Liver (tissue), 9 donors: ENCODE results near the gene CCDC136. TPM values are rescaled to one million over a fixed set of nuclear protein-coding genes. Genes with fewer than 3 reads are reported as not detected.

Source experiments
- DNase-seq: peaks from one replicate; pipeline ENCODE4 v3.0.0-alpha.2; 2017; ENCODE audit warnings: low spot score
- H3K27ac ChIP-seq, 2 donors: one replicate each; pipeline ENCODE4 v1.7.0; 2013; ENCODE audit warnings: inconsistent platforms in 2 of 2, low read length in 2 of 2, control low read depth in 1 of 2, low read depth in 1 of 2, mild to moderate bottlenecking in 1 of 2
- H3K27me3 ChIP-seq, 4 donors: one replicate each; pipeline versions ENCODE4 v1.6.1 to v1.7.0; 2013; ENCODE audit warnings: low read length in 3 of 4, inconsistent platforms in 1 of 4, mild to moderate bottlenecking in 1 of 4, moderate library complexity in 1 of 4; ENCODE audit not compliant: control insufficient read depth in 4 of 4, insufficient read depth in 4 of 4
- H3K36me3 ChIP-seq, 4 donors: one replicate each; pipeline versions ENCODE4 v1.6.1 to v1.7.0; 2013; ENCODE audit warnings: low read length in 3 of 4, mild to moderate bottlenecking in 3 of 4, low read depth in 1 of 4, moderate library complexity in 1 of 4; ENCODE audit not compliant: control insufficient read depth in 4 of 4, insufficient read depth in 3 of 4
- H3K4me1 ChIP-seq, 4 donors: one replicate each; pipeline versions ENCODE4 v1.6.1 to v1.7.0; 2013; ENCODE audit warnings: low read length in 3 of 4, mild to moderate bottlenecking in 3 of 4, moderate library complexity in 1 of 4; ENCODE audit not compliant: control insufficient read depth in 4 of 4, insufficient read depth in 4 of 4
- H3K4me3 ChIP-seq, 3 donors: one replicate each; pipeline versions ENCODE4 v1.6.1 to v1.7.0; 2013; ENCODE audit warnings: low read length in 3 of 3, control low read depth in 1 of 3, low read depth in 1 of 3, mild to moderate bottlenecking in 1 of 3
- H3K9ac ChIP-seq, 2 donors: one replicate each; pipeline ENCODE4 v1.7.0; 2013; ENCODE audit warnings: low read length in 2 of 2, mild to moderate bottlenecking in 2 of 2, moderate library complexity in 2 of 2, control low read depth in 1 of 2, low read depth in 1 of 2
- H3K9me3 ChIP-seq, 4 donors: one replicate each; pipeline versions ENCODE4 v1.6.1 to v1.7.0; 2013; ENCODE audit warnings: low read length in 3 of 4; ENCODE audit not compliant: control insufficient read depth in 4 of 4
- CTCF ChIP-seq: fragments of 150-350 bp; IDR thresholded peaks from 2 replicates; pipeline ENCODE4 v1.5.1; 2017; ENCODE audit warnings: improper control_type of control experiment, low read depth, low read length; ENCODE audit not compliant: missing input control
- FOXA2 ChIP-seq: IDR thresholded peaks from 2 replicates; pipeline ENCODE4 v1.6.1; 2016; ENCODE audit warnings: antibody characterized with exemption
- GABPA ChIP-seq, 2 donors: IDR thresholded peaks in 1 of 2; conservative IDR thresholded peaks in 1 of 2; 2 replicates each; pipeline ENCODE4 v1.6.1; 2016; ENCODE audit warnings: antibody characterized with exemption in 2 of 2, mild to moderate bottlenecking in 1 of 2, moderate library complexity in 1 of 2
- HNF4A ChIP-seq, 2 donors: conservative IDR thresholded peaks; 2 replicates each; pipeline ENCODE4 v1.6.1; 2016; ENCODE audit warnings: antibody characterized with exemption in 2 of 2, mild to moderate bottlenecking in 2 of 2
- HNF4G ChIP-seq: IDR thresholded peaks from 2 replicates; pipeline ENCODE4 v1.6.1; 2016; ENCODE audit warnings: antibody characterized with exemption
- JUND ChIP-seq, 2 donors: IDR thresholded peaks; 2 replicates each; pipeline ENCODE4 v1.6.1; 2016; ENCODE audit warnings: antibody characterized with exemption in 2 of 2
- NR2F2 ChIP-seq: IDR thresholded peaks from 2 replicates; pipeline ENCODE4 v1.6.1; 2016; ENCODE audit warnings: antibody characterized with exemption
- SP1 ChIP-seq: IDR thresholded peaks from 2 replicates; pipeline ENCODE4 v1.6.1; 2018; ENCODE audit warnings: antibody characterized with exemption, mild to moderate bottlenecking
- TAF1 ChIP-seq: conservative IDR thresholded peaks from 2 replicates; pipeline ENCODE4 v1.6.1; 2016; ENCODE audit warnings: antibody characterized with exemption, mild to moderate bottlenecking
- YY1 ChIP-seq: IDR thresholded peaks from 2 replicates; pipeline ENCODE4 v1.6.1; 2016; ENCODE audit warnings: antibody characterized with exemption, mild to moderate bottlenecking
- WGBS: extraction: QIAGEN DNeasy Blood & Tissue Kit; methylation state at CpG from one replicate; pipeline ENCODE4 v1.1.7; 2013; 5-methylcytosine and 5-hydroxymethylcytosine counted together
- polyA plus RNA-seq, 2 donors: library from polyadenylated mRNA; stranded (reverse) in 1 of 2; unstranded in 1 of 2; fragments of 200-250 nt in 1 of 2; fragments of >200 nt in 1 of 2; fragmentation: Nextera tagmentation in 1 of 2; extraction: Ambion mirVana in 1 of 2; gene quantifications; one replicate each; pipeline versions ENCODE4 v1.2.1 to v1.2.3, GENCODE V29; 2013 to 2015
- total RNA-seq, 2 donors: library from RNA; depleted of rRNA; stranded (reverse); fragments of >200 nt; gene quantifications; one replicate each; pipeline ENCODE4 v1.2.3, GENCODE V29; 2014
- TF ChIP-seq, protein P1 (sequence below): IDR thresholded peaks from 2 replicates; pipeline ENCODE4 v1.6.1; 2016; ENCODE audit warnings: antibody characterized with exemption
- TF ChIP-seq, protein P2 (sequence below): IDR thresholded peaks from 2 replicates; pipeline ENCODE4 v1.6.1; 2016; ENCODE audit warnings: antibody characterized with exemption, mild to moderate bottlenecking
- donor health status: healthy.
- donor health status: healthy.
- donor health status: healthy.
- donor health status: healthy.
- donor health status: healthy.

Gene CCDC136
- total and polyA plus RNA-seq, 4 donors: 0.09 to 0.59 (median 0.22) TPM

DNA sequence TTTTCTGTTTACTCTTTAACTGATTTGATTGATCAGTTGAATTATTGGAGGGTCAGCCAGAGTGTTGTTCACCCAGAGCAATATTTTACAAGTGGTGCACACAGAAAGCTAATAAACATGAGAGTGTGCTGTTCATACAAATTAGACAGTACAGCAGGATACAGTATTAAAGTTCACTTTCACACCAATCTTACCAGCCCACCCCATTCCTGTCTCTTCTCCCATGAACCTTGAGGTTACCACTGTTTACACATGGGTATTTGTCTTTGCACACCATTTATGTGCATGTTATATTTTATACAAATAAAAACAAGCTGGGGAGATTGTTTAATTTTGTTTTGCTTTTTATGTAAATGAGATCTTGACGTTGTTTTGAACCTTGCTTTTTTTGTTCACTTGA is 46.1 kb upstream of the CCDC136 start:
- TF ChIP-seq JUND (IDR thresholded peaks at IDR 0.05) (no peak), TAF1 (no peak), HNF4G (no peak), GABPA (IDR thresholded peaks at IDR 0.05 in 1 of 2, conservative IDR thresholded peaks at IDR 0.05 in 1 of 2) (no peak), YY1 (no peak)
- TF ChIP-seq, protein P1, sequence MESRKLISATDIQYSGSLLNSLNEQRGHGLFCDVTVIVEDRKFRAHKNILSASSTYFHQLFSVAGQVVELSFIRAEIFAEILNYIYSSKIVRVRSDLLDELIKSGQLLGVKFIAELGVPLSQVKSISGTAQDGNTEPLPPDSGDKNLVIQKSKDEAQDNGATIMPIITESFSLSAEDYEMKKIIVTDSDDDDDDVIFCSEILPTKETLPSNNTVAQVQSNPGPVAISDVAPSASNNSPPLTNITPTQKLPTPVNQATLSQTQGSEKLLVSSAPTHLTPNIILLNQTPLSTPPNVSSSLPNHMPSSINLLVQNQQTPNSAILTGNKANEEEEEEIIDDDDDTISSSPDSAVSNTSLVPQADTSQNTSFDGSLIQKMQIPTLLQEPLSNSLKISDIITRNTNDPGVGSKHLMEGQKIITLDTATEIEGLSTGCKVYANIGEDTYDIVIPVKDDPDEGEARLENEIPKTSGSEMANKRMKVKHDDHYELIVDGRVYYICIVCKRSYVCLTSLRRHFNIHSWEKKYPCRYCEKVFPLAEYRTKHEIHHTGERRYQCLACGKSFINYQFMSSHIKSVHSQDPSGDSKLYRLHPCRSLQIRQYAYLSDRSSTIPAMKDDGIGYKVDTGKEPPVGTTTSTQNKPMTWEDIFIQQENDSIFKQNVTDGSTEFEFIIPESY: no peak
- peaks cover 1 to 21% (median 16%) of the 10 kb centered on the region in 4 donors for H3K36me3 ChIP-seq
- H3K9me3 ChIP-seq: no peaks in the 10 kb centered on the region
- no peaks in the 10 kb centered on the region for H3K27me3 ChIP-seq
- 54% methylated on average over 1 of the region's 1 CpG for WGBS
- H3K4me1 ChIP-seq: peaks cover 6 to 19% (median 12%) of the 10 kb centered on the region in 4 donors
- H3K9ac ChIP-seq: no peak overlapping the region
- H3K27ac ChIP-seq: no peak overlapping the region
- H3K4me3 ChIP-seq: no peak overlapping the region
- no peak for DNase-seq

GRCh38 chr7:128747327-128748079 is 44.3 kb upstream of the CCDC136 start:
- Histone ChIP-seq H3K9ac (no peak overlapping the region), H3K27ac (no peak overlapping the region), H3K27me3 (no peaks in the 10 kb centered on the region), H3K4me3 (no peak overlapping the region), H3K4me1 (peaks cover 0 to 10% (median 8%) of the 10 kb centered on the region in 4 donors), H3K9me3 (no peaks in the 10 kb centered on the region), H3K36me3 (peaks cover 1 to 27% (median 17%) of the 10 kb centered on the region in 4 donors)
- TF ChIP-seq NR2F2: no peak
- no peak for TF ChIP-seq CTCF
- no peak for TF ChIP-seq HNF4A (conservative IDR thresholded peaks at IDR 0.05)
- no peak for TF ChIP-seq JUND (IDR thresholded peaks at IDR 0.05)
- TF ChIP-seq, protein P1: no peak
- TF ChIP-seq SP1: no peak
- TF ChIP-seq, protein P2, sequence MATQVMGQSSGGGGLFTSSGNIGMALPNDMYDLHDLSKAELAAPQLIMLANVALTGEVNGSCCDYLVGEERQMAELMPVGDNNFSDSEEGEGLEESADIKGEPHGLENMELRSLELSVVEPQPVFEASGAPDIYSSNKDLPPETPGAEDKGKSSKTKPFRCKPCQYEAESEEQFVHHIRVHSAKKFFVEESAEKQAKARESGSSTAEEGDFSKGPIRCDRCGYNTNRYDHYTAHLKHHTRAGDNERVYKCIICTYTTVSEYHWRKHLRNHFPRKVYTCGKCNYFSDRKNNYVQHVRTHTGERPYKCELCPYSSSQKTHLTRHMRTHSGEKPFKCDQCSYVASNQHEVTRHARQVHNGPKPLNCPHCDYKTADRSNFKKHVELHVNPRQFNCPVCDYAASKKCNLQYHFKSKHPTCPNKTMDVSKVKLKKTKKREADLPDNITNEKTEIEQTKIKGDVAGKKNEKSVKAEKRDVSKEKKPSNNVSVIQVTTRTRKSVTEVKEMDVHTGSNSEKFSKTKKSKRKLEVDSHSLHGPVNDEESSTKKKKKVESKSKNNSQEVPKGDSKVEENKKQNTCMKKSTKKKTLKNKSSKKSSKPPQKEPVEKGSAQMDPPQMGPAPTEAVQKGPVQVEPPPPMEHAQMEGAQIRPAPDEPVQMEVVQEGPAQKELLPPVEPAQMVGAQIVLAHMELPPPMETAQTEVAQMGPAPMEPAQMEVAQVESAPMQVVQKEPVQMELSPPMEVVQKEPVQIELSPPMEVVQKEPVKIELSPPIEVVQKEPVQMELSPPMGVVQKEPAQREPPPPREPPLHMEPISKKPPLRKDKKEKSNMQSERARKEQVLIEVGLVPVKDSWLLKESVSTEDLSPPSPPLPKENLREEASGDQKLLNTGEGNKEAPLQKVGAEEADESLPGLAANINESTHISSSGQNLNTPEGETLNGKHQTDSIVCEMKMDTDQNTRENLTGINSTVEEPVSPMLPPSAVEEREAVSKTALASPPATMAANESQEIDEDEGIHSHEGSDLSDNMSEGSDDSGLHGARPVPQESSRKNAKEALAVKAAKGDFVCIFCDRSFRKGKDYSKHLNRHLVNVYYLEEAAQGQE: no peak
- TF ChIP-seq GABPA (IDR thresholded peaks at IDR 0.05 in 1 of 2, conservative IDR thresholded peaks at IDR 0.05 in 1 of 2): no peak
- TF ChIP-seq HNF4G: no peak
- TF ChIP-seq FOXA2: no peak
- TF ChIP-seq TAF1: no peak
- no peak for TF ChIP-seq YY1
- 76% methylated on average over 6 of the region's 6 CpGs for WGBS
- DNase-seq: no peak
